HEK293 (cell line): ENCODE measurements around the gene PEAK3.

Experiments used
- EGR2 ChIP-seq: fragments of 450-650 bp; formaldehyde crosslinking; IDR thresholded peaks from 2 replicates; pipeline ENCODE4 v1.5.1; 2016; ENCODE audit warnings: low read depth, missing biosample characterization, missing genetic modification characterization
- FEZF1 ChIP-seq: fragments of 450-650 bp; formaldehyde crosslinking; IDR thresholded peaks from 2 replicates; pipeline ENCODE4 v1.5.1; 2016; ENCODE audit warnings: missing biosample characterization, missing genetic modification characterization
- GFI1B ChIP-seq: fragments of 450-650 bp; formaldehyde crosslinking; IDR thresholded peaks from 2 replicates; pipeline ENCODE4 v1.5.1; 2016; ENCODE audit warnings: missing biosample characterization, missing genetic modification characterization
- HOXC10 ChIP-seq: sonication (generic); formaldehyde crosslinking; IDR thresholded peaks from 2 replicates; pipeline ENCODE4 v1.8.1; 2023; ENCODE audit warnings: mild to moderate bottlenecking, missing genetic modification reagents
- KLF16 ChIP-seq: fragments of 450-650 bp; formaldehyde crosslinking; IDR thresholded peaks from 2 replicates; pipeline ENCODE4 v1.5.1; 2017; ENCODE audit warnings: missing biosample characterization, missing genetic modification characterization
- OSR2 ChIP-seq: fragments of 450-650 bp; formaldehyde crosslinking; IDR thresholded peaks from 2 replicates; pipeline ENCODE4 v1.5.1; 2016; ENCODE audit warnings: missing biosample characterization, missing genetic modification characterization
- SP2 ChIP-seq: fragments of 450-650 bp; formaldehyde crosslinking; IDR thresholded peaks from 2 replicates; pipeline ENCODE4 v1.5.1; 2016; ENCODE audit warnings: missing biosample characterization, missing genetic modification characterization
- ZFP3 ChIP-seq: fragments of 450-650 bp; formaldehyde crosslinking; IDR thresholded peaks from 2 replicates; pipeline ENCODE4 v1.5.1; 2016; ENCODE audit warnings: low read depth, missing biosample characterization, missing genetic modification characterization
- ZFP41 ChIP-seq: fragments of 450-650 bp; formaldehyde crosslinking; IDR thresholded peaks from 2 replicates; pipeline ENCODE4 v1.5.1; 2016; ENCODE audit warnings: missing biosample characterization, missing genetic modification characterization, borderline replicate concordance
- ZNF157 ChIP-seq: fragments of 450-650 bp; formaldehyde crosslinking; IDR thresholded peaks from 2 replicates; pipeline ENCODE4 v1.5.1; 2016; ENCODE audit warnings: missing biosample characterization, missing genetic modification characterization
- ZNF221 ChIP-seq: fragments of 450-650 bp; formaldehyde crosslinking; IDR thresholded peaks from 2 replicates; pipeline ENCODE4 v1.5.1; 2017; ENCODE audit warnings: missing biosample characterization, missing genetic modification characterization, borderline replicate concordance
- ZNF350 ChIP-seq: fragments of 450-650 bp; formaldehyde crosslinking; IDR thresholded peaks from 2 replicates; pipeline ENCODE4 v1.5.0; 2017; ENCODE audit warnings: missing biosample characterization, mild to moderate bottlenecking, missing genetic modification characterization
- ZNF510 ChIP-seq: fragments of 450-650 bp; formaldehyde crosslinking; IDR thresholded peaks from 2 replicates; pipeline ENCODE4 v1.5.1; 2018; ENCODE audit warnings: mild to moderate bottlenecking, missing genetic modification characterization, missing biosample characterization; ENCODE audit not compliant: insufficient replicate concordance
- ZNF544 ChIP-seq: fragments of 450-650 bp; formaldehyde crosslinking; IDR thresholded peaks from 2 replicates; pipeline ENCODE4 v1.5.0; 2017; ENCODE audit warnings: missing biosample characterization, missing genetic modification characterization
- ZNF548 ChIP-seq: fragments of 450-650 bp; formaldehyde crosslinking; IDR thresholded peaks from 2 replicates; pipeline ENCODE4 v1.5.1; 2016; ENCODE audit warnings: missing biosample characterization, missing genetic modification characterization
- ZNF549 ChIP-seq: fragments of 450-650 bp; IDR thresholded peaks from 2 replicates; pipeline ENCODE4 v1.5.1; 2018; ENCODE audit warnings: missing biosample characterization, missing genetic modification characterization, mild to moderate bottlenecking, inconsistent platforms, moderate library complexity
- ZNF600 ChIP-seq: fragments of 450-650 bp; formaldehyde crosslinking; IDR thresholded peaks from 2 replicates; pipeline ENCODE4 v1.5.1; 2016; ENCODE audit warnings: missing biosample characterization, missing genetic modification characterization
- ZNF701 ChIP-seq: fragments of 450-650 bp; formaldehyde crosslinking; IDR thresholded peaks from 2 replicates; pipeline ENCODE4 v1.5.1; 2016; ENCODE audit warnings: missing biosample characterization, missing genetic modification characterization
- TF ChIP-seq, protein P1 (sequence below): fragments of 450-650 bp; formaldehyde crosslinking; conservative IDR thresholded peaks from 2 replicates; pipeline ENCODE4 v1.5.1; 2016; ENCODE audit warnings: low read depth, missing biosample characterization, missing genetic modification characterization
- TF ChIP-seq, protein P2 (sequence below): fragments of 450-650 bp; formaldehyde crosslinking; IDR thresholded peaks from 2 replicates; pipeline ENCODE4 v1.5.1; 2016; ENCODE audit warnings: missing biosample characterization, missing genetic modification characterization, borderline replicate concordance
- TF ChIP-seq, protein P3 (sequence below): fragments of 450-650 bp; formaldehyde crosslinking; optimal IDR thresholded peaks from 2 replicates; pipeline ENCODE3; 2016; ENCODE audit warnings: missing biosample characterization, mild to moderate bottlenecking, missing genetic modification characterization
- TF ChIP-seq, protein P4 (sequence below): fragments of 450-650 bp; formaldehyde crosslinking; IDR thresholded peaks from 2 replicates; pipeline ENCODE4 v1.5.1; 2016; ENCODE audit warnings: missing biosample characterization, missing genetic modification characterization
- TF ChIP-seq, protein P5 (sequence below): fragments of 450-650 bp; formaldehyde crosslinking; IDR thresholded peaks from 2 replicates; pipeline ENCODE4 v1.5.1; 2016; ENCODE audit warnings: missing biosample characterization, missing genetic modification characterization
- TF ChIP-seq, protein P6 (sequence below): fragments of 450-650 bp; formaldehyde crosslinking; IDR thresholded peaks from 2 replicates; pipeline ENCODE4 v1.5.1; 2016; ENCODE audit warnings: missing biosample characterization, missing genetic modification characterization, low read depth

Gene PEAK3

DNA sequence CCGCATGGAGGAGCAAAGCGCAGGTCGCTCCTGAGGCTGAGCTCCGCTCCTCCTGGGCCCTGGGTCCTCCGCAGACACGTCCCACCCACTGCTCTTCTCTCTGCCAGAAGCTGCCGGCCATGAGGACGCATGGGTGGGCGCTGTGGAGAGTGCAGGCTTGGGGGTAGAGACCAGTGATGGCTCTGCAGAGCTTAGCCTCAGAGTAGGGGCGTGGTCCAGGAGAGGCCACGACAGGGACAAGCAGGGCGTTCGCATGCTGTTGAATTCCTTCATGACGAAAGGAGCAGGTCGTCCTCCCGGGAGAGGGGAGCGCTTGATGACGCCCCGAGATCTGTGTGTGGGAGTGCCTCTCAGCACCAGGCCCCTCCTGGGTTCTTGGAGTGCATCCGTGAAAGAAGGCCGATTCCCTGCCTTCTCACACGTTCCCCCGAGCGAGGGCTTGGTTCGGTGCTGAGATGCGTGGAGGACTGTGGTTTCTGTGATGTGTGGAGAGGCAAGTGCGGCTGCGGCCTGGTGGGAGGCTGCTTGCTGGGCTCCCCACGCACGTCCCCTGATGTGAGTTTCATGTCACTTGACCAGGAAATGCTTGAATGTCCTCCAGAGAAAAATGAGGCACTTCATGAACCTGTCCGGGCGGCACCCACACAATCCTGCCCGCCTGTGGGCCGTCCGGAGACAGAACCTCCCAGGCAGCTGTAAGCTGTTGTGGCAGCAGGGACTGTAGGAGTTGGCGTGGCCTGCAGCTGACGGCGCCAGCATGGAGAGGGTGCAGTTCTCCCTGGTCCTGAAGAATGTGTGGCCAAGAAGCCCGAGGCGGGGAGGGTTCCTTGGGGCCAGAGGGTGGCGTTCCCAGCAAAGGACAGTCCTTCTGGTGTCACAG lies 40.9 kb downstream of the PEAK3 start (continued):
- TF ChIP-seq, protein P1, sequence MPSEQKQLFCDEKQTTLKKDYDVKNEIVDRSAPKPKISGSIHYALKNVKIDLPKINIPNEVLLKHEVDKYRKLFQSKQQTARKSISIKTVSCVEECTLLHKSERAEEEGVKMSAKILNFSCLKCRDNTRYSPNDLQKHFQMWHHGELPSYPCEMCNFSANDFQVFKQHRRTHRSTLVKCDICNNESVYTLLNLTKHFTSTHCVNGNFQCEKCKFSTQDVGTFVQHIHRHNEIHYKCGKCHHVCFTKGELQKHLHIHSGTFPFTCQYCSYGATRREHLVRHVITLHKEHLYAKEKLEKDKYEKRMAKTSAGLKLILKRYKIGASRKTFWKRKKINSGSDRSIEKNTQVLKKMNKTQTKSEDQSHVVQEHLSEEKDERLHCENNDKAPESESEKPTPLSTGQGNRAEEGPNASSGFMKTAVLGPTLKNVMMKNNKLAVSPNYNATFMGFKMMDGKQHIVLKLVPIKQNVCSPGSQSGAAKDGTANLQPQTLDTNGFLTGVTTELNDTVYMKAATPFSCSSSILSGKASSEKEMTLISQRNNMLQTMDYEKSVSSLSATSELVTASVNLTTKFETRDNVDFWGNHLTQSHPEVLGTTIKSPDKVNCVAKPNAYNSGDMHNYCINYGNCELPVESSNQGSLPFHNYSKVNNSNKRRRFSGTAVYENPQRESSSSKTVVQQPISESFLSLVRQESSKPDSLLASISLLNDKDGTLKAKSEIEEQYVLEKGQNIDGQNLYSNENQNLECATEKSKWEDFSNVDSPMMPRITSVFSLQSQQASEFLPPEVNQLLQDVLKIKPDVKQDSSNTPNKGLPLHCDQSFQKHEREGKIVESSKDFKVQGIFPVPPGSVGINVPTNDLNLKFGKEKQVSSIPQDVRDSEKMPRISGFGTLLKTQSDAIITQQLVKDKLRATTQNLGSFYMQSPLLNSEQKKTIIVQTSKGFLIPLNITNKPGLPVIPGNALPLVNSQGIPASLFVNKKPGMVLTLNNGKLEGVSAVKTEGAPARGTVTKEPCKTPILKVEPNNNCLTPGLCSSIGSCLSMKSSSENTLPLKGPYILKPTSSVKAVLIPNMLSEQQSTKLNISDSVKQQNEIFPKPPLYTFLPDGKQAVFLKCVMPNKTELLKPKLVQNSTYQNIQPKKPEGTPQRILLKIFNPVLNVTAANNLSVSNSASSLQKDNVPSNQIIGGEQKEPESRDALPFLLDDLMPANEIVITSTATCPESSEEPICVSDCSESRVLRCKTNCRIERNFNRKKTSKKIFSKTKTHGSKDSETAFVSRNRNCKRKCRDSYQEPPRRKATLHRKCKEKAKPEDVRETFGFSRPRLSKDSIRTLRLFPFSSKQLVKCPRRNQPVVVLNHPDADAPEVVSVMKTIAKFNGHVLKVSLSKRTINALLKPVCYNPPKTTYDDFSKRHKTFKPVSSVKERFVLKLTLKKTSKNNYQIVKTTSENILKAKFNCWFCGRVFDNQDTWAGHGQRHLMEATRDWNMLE: no peak
- TF ChIP-seq ZNF544 (tag by site-specific recombination) (no peak), KLF16 (tag by site-specific recombination) (no peak), SP2 (tag by site-specific recombination) (peak; percentile 29; the same call in 1 of the 2 replicates), EGR2 (tag by site-specific recombination) (peak; percentile 90), FEZF1 (no peak), HOXC10 (CRISPR knock-in tag) (no peak), ZNF157 (tag by site-specific recombination) (no peak), ZNF549 (tag by site-specific recombination) (no peak), OSR2 (tag by site-specific recombination) (no peak), ZNF701 (tag by site-specific recombination) (no peak), ZNF350 (tag by site-specific recombination) (no peak), GFI1B (tag by site-specific recombination) (no peak), ZFP41 (tag by site-specific recombination) (no peak), ZNF548 (tag by site-specific recombination) (no peak), ZNF510 (tag by site-specific recombination) (no peak), ZNF221 (tag by site-specific recombination) (no peak), ZNF600 (tag by site-specific recombination) (0 out of 2 replicates have a peak, but pooled peaks have one; percentile 7), ZFP3 (tag by site-specific recombination) (no peak)
- TF ChIP-seq, protein P2, sequence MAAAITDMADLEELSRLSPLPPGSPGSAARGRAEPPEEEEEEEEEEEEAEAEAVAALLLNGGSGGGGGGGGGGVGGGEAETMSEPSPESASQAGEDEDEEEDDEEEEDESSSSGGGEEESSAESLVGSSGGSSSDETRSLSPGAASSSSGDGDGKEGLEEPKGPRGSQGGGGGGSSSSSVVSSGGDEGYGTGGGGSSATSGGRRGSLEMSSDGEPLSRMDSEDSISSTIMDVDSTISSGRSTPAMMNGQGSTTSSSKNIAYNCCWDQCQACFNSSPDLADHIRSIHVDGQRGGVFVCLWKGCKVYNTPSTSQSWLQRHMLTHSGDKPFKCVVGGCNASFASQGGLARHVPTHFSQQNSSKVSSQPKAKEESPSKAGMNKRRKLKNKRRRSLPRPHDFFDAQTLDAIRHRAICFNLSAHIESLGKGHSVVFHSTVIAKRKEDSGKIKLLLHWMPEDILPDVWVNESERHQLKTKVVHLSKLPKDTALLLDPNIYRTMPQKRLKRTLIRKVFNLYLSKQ (tag by site-specific recombination): no peak
- TF ChIP-seq, protein P3, sequence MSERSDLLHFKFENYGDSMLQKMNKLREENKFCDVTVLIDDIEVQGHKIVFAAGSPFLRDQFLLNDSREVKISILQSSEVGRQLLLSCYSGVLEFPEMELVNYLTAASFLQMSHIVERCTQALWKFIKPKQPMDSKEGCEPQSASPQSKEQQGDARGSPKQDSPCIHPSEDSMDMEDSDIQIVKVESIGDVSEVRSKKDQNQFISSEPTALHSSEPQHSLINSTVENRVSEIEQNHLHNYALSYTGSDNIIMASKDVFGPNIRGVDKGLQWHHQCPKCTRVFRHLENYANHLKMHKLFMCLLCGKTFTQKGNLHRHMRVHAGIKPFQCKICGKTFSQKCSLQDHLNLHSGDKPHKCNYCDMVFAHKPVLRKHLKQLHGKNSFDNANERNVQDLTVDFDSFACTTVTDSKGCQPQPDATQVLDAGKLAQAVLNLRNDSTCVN: peak; percentile 16
- TF ChIP-seq, protein P4, sequence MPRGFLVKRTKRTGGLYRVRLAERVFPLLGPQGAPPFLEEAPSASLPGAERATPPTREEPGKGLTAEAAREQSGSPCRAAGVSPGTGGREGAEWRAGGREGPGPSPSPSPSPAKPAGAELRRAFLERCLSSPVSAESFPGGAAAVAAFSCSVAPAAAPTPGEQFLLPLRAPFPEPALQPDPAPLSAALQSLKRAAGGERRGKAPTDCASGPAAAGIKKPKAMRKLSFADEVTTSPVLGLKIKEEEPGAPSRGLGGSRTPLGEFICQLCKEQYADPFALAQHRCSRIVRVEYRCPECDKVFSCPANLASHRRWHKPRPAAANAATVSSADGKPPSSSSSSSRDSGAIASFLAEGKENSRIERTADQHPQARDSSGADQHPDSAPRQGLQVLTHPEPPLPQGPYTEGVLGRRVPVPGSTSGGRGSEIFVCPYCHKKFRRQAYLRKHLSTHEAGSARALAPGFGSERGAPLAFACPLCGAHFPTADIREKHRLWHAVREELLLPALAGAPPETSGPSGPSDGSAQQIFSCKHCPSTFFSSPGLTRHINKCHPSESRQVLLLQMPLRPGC (tag by site-specific recombination): no peak; the same call in 1 of the 2 replicates
- TF ChIP-seq, protein P5, sequence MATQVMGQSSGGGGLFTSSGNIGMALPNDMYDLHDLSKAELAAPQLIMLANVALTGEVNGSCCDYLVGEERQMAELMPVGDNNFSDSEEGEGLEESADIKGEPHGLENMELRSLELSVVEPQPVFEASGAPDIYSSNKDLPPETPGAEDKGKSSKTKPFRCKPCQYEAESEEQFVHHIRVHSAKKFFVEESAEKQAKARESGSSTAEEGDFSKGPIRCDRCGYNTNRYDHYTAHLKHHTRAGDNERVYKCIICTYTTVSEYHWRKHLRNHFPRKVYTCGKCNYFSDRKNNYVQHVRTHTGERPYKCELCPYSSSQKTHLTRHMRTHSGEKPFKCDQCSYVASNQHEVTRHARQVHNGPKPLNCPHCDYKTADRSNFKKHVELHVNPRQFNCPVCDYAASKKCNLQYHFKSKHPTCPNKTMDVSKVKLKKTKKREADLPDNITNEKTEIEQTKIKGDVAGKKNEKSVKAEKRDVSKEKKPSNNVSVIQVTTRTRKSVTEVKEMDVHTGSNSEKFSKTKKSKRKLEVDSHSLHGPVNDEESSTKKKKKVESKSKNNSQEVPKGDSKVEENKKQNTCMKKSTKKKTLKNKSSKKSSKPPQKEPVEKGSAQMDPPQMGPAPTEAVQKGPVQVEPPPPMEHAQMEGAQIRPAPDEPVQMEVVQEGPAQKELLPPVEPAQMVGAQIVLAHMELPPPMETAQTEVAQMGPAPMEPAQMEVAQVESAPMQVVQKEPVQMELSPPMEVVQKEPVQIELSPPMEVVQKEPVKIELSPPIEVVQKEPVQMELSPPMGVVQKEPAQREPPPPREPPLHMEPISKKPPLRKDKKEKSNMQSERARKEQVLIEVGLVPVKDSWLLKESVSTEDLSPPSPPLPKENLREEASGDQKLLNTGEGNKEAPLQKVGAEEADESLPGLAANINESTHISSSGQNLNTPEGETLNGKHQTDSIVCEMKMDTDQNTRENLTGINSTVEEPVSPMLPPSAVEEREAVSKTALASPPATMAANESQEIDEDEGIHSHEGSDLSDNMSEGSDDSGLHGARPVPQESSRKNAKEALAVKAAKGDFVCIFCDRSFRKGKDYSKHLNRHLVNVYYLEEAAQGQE: peak; percentile 66
- TF ChIP-seq, protein P6, sequence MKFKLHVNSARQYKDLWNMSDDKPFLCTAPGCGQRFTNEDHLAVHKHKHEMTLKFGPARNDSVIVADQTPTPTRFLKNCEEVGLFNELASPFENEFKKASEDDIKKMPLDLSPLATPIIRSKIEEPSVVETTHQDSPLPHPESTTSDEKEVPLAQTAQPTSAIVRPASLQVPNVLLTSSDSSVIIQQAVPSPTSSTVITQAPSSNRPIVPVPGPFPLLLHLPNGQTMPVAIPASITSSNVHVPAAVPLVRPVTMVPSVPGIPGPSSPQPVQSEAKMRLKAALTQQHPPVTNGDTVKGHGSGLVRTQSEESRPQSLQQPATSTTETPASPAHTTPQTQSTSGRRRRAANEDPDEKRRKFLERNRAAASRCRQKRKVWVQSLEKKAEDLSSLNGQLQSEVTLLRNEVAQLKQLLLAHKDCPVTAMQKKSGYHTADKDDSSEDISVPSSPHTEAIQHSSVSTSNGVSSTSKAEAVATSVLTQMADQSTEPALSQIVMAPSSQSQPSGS (tag by site-specific recombination): no peak
